Esophagus mucosa (tissue), 1 donor: ENCODE measurements around the gene FAM168B. TPM values are rescaled to one million over a fixed set of nuclear protein-coding genes. Genes with fewer than 3 reads are reported as not detected.

Experiments used
- ATAC-seq: fragments of 200-7000 bp; cut with Tn5 transposase; one replicate; pipeline ENCODE4 v1.9.1; 2020
- total RNA-seq: library from RNA; stranded (reverse); gene quantifications from one replicate; pipeline ENCODE4 v1.2.4, GENCODE V29; 2023
- donor health status: DM: yes; HTN: yes; CAD: no.

The FAM168B gene
- total RNA-seq, 1 donor from 2014 or later: 42.9 TPM

DNA sequence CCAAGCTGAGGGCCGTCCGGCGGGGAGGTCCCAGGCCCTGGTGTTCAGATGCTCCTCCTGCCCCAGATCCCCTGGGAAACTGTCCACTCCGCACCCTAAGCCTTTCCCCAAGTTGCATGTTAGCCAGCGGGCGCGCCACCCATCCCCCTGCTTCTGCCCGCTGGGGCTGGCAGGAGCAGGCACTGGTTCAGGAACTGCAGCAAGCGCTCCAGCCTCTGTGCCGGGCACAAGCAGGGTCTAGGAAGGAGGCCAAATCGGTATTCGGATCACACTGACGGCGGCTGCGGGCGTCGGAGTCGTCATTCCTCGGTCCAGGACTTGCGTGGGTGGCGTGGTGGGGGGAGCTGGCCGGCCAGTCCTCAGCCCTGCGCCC is 53.7 kb downstream of the FAM168B start:
- no peak for ATAC-seq

DNA sequence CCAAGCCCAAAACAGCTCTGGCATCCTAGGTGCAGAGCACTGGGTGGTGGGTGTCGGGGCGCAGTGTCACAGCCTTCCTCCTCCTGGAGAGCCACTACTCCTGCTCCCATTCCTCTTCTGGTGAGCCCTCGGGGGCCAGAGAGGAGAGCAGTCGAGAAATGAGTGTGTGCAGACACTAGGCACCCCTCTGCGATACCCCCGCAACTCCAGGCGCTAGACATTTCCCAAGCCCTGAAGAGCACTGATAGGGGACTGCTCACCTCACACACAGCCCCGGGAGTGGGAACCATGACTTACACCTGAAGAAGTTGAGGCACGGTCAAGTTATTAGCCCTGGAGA is 54.2 kb downstream of the FAM168B start:
- no peak for ATAC-seq

DNA sequence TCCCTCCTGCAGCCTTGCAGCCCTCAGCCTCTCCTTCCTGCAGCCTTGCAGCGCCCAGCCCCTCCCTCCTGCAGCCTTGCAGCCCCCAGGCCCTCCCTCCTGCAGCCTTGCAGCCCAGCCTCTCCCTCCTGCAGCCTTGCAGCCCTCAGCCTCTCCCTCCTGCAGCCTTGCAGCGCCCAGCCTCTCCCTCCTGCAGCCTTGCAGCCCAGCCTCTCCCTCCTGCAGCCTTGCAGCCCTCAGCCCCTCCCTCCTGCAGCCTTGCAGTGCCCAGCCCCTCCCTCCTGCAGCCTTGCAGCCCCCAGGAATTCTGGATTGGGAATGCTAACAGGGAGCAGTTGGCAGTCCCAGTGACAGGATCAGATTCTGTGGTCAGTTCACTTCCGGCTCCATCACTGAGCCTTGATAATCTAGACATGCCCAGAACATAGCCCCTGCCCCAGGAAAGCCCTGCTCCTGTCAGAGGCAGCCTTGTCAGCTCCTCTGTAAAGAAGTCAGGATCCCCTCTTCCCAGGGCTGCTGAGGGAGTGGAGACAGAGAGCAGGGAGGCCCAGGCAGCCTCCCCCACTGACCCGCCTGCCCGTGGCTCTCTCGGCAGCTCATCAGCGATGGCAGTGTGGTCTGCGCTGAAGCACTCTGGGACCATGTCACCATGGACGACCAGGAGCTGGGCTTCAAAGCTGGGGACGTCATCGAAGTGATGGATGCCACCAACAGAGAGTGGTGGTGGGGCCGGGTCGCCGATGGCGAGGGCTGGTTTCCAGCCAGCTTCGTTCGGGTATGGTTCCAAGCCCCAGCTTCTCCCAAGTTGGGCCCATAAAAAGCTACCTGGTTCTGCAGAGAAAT is 54.8 kb downstream of the FAM168B start:
- no peak for ATAC-seq

DNA sequence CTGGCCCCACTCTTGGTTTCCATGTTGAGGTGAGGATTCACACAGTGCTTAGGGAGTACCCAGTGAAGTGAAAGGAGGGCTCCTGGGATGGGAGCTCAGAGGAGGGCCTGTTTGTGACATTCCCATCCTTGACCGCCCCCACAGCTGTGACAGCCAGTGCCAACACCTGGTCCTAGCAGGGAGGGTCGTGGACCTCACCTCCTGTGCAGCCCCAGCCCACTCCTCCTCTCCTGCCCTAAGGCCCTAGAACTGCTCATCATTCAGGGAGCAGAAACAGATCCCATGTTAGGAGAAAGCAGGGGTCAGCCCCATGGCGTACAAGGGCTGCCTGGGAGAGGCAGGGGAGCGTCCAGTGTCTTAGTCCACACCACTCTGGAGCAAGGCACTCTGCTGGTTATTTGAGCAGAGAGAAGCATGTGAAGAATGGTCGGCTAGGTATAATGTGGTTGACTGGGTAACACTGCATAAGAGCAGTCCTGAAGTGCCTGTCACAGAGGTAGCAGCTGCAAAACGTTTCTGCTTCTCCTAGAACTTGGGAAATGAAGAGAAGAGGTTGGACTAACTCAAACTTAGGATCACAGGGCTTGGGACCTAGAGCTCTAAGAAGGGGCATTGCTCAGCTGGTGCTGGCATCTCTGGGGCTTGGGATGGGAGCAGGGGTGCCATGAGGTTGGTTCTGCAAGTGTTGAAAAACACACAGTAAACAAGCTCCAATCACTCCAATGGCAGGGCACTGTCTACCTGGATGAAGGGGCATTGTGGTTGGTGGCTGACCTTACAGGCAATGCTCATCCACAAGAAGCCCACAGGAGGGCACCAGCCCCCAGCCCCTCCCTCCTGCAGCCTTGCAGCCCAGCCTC is 55.6 kb downstream of the FAM168B start:
- ATAC-seq: no peak

DNA sequence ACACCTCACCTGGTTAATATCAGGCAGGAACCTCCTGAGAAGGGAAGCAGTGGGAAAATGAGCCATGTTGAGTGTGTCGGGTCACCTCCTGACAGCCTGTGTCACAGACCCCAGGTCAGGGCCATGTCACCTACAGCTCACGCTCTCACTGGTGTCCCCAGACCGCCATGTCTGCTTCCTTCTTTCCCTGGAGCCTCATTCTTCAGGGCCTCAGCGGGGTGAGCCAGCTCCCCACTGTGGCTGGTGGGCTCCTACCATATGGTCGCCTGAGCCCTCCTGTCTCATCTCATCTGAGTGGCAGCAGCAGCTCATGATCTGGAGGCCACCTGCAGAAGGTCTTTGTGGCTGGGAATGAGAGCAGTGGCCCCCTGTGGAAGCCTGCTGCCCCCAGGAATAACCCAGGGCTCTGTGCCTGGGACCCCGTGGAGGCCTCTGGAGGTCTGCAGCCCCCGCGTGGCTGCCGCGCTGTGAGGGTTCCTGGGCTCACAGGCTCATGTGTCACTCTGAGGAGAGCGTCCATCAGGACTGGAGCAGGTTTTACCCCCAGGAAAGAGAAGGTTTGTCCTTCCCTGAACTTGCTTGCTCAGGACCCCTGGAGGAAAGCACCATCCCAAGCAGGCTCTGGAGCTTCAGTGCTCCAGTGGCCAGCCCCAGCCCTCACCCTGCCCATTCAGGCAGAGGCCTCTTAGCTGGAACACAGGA is 56.4 kb downstream of the FAM168B start:
- no peak for ATAC-seq

DNA sequence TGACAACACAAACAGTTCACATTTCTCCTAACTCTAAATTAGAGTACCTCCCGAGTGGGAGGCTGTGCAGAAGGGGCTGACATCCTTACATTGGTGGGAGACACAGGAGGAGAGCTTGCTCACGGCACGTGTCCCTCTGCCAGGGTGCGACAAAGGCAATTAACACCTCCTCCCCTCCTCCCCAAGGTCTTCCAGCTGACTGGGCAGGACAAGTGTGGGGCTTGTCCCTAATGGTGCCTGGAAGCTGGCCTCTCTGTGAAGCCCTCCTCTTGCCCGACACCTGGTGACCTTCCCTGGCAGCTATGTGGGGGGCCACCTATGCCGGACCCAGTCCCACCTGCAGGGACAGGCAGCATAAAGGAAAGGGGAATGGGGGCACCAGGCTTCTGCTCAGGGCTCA is 57.0 kb downstream of the FAM168B start:
- no peak for ATAC-seq

DNA sequence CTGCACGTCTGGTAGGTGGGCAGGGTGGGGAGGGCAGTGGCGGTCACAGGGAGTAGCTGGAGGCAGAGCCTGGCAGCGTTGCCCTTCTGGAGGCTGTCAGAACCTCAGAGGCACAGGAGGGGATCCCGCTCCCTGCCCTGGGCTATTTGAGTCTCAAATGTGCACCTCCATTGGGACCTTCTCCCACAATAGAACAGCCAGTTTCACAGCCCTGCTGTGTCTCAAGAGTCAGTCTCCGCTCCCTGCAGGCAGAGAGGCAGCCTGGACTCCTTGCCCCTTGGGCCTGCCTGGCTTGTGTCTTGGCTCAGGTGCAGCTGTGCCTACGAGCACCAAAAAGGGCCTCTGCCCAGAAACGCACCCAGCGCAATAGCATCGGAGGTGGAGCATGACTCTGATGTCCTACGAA is 57.4 kb downstream of the FAM168B start:
- no peak for ATAC-seq

DNA sequence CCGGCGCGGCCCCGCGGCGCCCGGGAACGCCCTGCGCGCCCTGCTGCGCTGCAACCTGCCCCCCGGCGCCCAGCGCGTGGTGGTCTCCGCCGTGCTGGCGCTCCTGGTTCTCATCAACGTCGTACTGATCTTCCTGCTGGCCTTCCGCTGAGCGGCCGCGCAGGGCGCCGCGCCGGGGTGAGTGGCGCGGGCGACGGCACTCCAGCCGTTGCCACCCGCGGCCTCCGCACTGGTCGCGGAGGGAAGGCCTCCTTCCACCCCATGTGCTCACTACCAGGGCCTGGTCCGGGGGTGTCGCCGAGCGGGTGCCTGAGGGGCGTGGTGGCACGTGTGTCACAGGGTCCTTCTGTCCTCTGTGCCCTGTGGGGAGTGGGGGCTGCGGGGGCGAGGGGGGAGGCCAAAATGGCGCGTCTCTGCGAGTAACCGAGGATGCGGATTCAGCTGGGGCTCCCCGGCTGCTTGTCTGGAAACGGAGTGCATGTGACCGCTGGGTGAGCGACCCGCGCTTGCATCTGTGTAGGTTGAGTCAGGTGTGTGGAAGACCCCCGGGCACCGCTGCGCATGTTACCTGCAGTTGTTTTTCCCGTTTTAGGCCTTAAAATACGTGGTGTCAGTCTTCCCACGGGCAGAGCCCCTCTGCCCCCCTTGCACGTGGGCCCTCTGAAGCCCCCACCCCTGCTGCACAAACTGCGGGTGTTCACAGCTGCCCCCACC is 58.0 kb downstream of the FAM168B start:
- no peak for ATAC-seq

DNA sequence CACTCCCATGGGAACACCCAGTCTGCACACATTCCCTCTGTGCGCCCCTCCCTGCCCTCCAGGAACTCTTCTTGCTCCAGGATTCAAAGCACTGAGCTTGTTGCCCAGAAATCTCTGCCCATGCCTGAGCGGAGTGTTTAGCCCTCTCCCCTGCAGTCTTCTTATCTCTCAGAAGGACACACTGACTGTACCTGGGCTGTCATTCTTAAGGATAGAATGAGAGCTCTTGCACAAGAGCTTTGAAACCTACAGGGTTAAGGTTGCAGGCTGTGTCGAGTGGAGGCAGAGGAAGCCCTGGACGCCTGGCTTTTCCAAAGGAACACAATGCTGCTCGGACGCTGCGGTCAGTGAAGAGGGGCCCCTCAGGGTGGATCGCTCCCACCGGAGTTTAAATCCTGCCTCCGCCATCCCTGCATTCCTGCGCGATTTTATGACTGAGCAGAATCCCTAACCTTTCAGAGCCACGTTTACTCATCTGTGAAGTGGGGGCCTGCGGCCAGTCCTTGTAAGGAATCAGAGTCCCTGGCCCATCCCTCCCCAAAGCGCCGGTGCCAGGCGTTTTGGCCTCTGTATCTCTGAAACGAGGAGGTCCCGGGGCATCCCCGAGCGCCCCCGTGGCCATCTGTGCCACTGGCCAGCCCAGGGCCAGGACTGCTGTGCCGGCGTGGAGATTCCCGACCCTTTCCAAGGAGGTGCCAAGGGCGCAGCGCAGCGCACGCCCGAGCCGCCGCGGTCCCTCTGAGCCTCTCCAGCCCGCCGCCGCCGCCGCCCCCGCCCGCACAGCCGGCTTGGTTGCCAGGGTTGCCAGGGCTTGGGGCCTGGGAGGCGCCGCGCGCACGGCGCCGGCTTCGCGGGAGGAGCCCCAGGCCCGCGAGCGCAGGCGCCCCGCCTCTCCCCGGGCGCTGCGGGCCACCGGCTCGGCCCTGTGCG is 58.9 kb downstream of the FAM168B start:
- ATAC-seq: peak; percentile 58

DNA sequence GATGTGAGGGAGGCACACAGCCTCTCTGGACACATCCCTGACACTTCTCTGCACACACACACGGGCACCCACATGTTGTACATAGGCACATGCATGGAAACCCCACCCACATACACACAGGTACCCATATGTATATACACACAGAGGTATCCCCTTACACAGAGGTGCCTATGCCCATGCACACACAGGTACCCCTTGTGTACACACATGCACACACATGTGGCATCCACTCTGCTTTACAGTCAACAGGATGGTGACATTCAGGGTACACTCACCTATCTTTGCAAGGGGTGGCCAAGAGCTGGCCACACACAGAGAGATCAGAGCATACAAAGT is 59.5 kb downstream of the FAM168B start:
- ATAC-seq: peak; percentile 41

DNA sequence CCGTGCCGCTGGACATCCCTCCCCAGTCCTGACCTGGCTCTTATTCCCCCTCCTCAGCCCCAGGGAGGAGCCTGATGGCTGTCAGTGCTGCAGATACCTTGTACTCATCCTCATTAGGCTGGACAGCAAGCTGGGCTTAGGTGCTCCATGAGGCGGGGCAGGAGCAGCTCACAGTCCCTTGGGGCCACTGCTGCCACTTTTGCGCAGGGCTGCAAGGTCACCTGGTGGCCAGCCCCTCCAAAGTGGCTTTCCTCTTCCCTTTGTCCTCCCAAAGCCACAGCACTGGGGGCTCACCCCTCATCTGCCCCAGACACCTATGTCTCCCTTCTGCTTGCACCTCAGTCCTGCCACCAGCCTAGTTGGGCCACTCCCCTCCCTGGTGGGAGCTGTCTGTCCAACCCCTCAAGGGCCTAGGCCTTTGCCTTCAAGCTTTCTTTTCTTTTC is 60.8 kb downstream of the FAM168B start:
- no peak for ATAC-seq

DNA sequence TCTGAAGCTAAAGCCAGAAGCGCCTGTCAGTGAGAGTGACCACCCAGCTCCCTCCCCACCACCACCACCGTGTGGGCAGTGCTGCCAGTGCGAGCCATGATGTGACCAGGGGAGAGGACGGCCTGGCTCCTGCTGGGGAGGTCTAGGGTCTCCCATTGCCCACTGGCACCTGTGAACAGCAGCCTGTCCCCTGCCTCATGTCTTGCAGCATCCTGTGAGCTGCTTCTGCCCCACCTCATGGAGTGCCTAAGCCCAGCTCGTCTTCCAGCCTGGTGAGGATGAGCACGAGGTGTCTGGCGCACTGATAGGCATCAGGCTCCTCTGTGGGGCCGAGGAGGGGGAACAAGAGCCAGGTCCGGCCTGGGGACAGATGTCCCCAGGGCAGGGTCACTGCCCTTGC is 61.4 kb downstream of the FAM168B start:
- no peak for ATAC-seq

DNA sequence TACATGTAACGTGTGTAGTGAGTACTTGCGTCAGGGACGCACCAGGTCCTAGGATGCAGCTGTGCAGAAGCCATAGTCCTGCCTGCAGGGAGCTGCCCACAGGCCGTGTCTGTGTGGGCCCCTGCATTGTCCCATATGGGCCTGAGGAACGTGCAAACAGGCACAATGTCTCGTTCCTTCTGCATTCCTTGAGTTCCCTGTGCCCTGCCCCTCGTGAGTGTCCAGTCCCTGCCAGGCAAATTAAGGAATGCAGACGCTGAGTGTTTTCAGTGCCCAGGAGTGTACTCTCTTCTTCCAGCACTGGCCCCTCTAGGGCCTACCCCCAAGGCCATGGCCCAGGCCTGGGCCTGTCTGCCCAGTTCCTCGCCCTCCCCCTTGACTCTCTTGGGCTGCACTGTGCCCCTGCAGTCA is 61.8 kb downstream of the FAM168B start:
- no peak for ATAC-seq

DNA sequence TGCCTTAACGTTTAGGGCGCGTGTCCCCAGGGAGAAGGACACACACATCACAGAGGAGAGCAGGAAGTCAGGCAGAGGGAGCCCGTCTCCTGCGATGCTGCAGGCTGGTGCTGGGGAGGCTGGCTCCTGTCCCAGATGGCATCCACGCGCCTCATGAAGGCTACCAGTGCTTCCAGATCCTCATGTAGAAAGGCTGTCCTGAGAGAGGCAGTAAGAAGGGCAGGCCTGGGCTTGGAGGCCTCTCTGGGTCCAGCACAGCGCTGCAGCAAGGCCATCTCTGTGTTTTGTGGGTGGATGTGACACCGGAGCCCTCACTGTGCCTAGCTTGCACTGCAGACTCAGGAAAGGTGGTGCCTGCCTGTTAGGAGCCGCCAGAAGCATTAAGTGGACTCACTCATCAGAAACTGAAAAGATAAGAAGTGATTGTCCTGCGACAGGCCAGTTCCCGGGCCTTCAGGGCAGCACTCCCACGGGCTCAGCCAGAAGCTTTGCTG is 62.7 kb downstream of the FAM168B start:
- no peak for ATAC-seq

DNA sequence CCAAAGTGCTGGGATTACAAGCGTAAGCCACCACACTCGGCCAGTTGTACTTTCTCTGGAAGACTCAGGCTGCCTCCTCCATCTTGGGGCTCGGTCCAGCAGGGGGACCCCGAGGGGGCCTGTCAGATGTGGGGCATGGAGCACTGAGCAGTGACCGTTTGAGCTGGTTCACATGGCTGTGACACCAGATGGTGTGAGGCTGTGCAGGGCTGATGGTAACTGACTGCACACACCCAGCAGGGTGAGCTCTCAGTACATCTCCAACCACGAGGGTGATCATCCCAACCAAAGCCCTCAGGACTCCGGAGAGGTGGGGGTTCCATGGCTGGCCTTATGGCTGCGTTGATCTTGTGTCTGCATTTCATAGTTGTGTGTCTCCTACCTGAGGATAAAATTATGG is 63.4 kb downstream of the FAM168B start:
- ATAC-seq: no peak

DNA sequence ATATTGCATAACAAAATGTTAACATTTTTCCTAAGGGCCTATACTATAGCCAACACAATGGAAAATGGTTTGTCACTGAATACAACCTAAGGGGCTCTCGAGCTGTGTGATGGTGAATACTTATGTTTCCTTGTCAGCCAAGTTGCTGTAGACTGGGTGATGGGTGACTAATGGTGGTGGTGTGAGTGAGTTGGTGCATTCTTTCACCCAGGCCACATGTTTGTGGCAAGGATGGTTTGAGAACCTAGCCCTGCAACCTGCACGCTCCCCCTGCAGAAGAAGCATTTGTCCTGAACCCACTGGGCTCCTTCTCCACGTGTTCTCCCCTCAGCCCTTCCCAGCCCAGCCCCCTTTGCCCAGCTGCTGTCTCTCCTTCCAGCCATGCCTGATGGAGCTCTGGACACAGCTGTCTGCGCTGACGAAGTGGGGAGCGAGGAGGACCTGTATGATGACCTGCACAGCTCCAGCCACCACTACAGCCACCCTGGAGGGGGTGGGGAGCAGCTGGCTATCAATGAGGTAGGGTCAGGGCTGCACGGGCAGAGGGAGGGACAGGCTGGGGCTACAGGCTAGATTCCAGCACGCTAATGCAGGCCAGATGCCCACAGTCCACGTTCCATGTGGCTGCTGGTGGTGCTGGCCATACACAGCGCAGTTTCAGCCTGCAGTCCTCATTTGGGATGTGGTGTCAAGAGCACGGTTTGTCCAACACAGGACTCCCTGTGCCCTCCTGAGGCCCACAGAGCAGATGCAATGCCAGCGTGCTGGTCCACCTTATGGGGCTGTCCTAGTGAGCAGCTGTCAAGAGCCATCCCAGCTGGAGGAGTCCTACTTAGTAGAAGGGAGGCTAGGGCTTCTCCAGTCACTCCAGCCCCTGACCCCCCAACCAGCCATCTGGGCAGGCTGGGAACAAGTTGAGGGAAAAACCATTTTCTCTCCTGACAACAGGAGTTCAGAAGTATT is 65.4 kb downstream of the FAM168B start:
- ATAC-seq: no peak

DNA sequence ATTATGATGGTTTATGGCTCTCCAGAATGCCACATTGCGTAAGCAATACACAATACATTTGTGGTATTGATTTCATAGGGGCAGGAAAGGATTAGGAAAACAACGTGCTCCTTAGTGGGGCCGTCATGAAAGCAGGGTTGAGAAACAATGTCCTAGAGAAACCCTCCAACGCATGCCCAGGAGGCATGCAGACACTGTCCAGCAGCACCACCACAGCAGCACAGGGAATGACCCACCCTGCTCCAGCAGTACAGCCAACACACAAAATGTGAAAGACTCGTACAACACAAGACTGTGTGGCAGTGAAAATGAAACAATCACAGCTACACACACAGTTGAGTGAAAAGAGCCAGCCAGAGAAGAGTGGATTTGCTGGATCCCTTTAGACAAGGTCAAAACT is 66.3 kb downstream of the FAM168B start:
- no peak for ATAC-seq

DNA sequence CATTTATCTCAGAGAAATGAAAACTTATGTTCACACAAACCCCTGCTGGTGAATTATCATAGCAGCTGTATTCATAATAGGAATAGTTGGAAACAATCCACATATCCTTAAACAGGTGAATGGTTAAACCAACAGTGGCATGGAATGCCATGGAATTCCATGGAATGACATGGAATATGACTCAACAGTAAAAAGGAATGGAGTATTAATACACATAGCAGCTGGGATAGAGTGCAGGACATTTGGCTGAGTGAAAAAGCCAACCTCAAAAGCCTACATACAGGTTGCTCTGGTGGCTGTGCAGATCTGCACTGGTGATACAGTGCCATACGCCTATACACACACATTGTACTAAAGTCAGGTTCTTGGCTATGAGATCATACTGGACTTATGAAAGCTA is 69.5 kb downstream of the FAM168B start:
- ATAC-seq: peak; percentile 39

DNA sequence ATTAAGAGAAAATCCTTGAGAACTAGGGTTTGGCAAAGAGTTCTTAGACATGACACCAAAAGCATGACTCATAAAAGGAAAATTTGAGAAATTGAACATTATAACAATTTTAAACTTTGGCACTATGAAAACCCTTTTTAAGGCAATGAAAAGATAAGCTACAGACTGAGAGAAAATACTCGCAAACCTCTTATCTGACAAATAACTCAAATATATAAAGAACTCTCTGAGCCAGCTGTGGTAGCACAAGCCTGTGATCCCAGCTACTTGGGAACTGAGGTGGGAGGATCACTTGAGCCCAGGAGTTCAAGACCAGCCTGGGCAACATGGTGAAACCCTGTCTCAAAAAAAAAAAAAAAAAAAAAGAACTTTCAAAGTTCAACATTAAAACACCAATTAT is 70.5 kb downstream of the FAM168B start:
- no peak for ATAC-seq
